ENCODE measurements around the gene PADI3. TPM values are rescaled to one million over a fixed set of nuclear protein-coding genes. Genes with fewer than 3 reads are reported as not detected.
"Not testable (repeated sequence)": the region's sequence is repeated elsewhere in the genome, so short reads cannot be mapped to it uniquely, and the experiment has no call there.

The PADI3 gene
- total RNA-seq, 1 donor from 2014 or later: not detected

DNA sequence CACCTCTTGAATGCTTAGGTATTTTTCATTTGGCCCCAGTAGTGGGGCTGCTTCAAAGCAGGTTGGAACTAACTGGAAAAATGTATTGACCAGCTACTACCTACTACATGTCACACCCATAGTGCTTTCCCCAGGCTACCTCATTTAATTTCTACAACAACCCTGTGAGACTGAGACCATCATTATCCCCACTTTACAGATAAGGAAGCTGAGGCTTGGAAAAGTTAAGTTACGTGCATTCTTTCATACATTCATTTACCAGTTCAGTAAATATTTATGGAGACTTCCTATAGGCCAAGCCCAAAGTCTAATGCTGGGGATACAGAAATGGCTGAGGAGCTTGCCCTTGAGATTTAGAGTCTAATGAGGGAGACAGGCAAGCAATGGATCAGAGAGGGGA, 14.5 kb upstream of the PADI3 start:
- no peaks in the 10 kb centered on the region for H3K27me3 Mint-ChIP-seq (ENCODE audit: low read depth)
- no peak overlapping the region for H3K4me3 Mint-ChIP-seq (ENCODE audit: unreplicated experiment)
- H3K27ac Mint-ChIP-seq (ENCODE audit: unreplicated experiment): peak overlapping the region; percentile 96
- TF ChIP-seq, protein P1, sequence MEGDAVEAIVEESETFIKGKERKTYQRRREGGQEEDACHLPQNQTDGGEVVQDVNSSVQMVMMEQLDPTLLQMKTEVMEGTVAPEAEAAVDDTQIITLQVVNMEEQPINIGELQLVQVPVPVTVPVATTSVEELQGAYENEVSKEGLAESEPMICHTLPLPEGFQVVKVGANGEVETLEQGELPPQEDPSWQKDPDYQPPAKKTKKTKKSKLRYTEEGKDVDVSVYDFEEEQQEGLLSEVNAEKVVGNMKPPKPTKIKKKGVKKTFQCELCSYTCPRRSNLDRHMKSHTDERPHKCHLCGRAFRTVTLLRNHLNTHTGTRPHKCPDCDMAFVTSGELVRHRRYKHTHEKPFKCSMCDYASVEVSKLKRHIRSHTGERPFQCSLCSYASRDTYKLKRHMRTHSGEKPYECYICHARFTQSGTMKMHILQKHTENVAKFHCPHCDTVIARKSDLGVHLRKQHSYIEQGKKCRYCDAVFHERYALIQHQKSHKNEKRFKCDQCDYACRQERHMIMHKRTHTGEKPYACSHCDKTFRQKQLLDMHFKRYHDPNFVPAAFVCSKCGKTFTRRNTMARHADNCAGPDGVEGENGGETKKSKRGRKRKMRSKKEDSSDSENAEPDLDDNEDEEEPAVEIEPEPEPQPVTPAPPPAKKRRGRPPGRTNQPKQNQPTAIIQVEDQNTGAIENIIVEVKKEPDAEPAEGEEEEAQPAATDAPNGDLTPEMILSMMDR (IDR thresholded peaks at IDR 0.05): no peak
- no peaks in the 10 kb centered on the region for H3K36me3 Mint-ChIP-seq (ENCODE audit: low read depth)
- H3K4me1 Mint-ChIP-seq (ENCODE audit: low read depth): peaks cover 43% of the 10 kb centered on the region
- DNase-seq (ENCODE audit: low spot score): no peak
- no peaks in the 10 kb centered on the region for H3K9me3 Mint-ChIP-seq (ENCODE audit: low read depth)

DNA sequence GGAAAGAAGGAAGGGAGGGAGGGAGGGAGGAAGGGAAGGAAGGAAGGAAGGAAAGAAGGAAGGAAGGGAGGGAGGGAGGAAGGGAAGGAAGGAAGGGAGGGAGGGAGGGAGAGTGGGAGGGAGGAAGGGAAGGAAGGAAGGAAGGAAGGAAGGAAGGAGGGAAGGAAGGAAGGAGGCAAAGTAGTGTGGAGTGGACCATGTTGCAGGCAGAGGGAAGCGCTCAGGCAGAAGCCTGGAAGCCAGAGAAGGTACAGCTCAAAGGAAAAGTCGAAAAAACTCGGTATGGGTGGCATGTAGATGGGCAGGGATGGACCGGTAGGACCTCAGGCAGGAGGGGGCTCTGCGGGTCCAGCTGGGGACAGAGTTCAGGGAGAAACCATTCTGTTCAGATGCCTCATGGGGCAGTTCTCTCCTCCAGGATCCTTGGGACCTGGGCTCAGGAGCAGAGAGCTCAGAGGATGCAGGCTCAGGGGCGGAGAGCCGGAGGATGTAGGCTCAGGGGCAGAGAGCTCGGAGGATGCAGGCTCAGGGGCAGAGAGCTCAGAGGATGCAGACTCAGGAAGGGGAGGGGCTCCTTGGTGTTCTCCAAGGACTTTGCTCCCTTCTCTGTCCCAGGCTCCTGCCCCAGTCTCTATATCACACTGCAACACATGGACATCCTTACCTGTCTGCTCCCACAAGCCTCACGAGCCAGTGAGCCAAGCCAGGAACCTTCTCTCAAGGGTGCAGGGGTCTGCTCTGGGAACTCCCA, 13.6 kb upstream of the PADI3 start:
- H3K9me3 Mint-ChIP-seq (ENCODE audit: low read depth): no peaks in the 10 kb centered on the region
- H3K36me3 Mint-ChIP-seq (ENCODE audit: low read depth): no peaks in the 10 kb centered on the region
- DNase-seq (ENCODE audit: low spot score): no peak
- H3K27me3 Mint-ChIP-seq (ENCODE audit: low read depth): no peaks in the 10 kb centered on the region
- H3K4me3 Mint-ChIP-seq (ENCODE audit: unreplicated experiment): no peak overlapping the region
- H3K4me1 Mint-ChIP-seq (ENCODE audit: low read depth): peaks cover 43% of the 10 kb centered on the region
- TF ChIP-seq, protein P1 (IDR thresholded peaks at IDR 0.05): no peak
- H3K27ac Mint-ChIP-seq (ENCODE audit: unreplicated experiment): peak overlapping the region; percentile 34

DNA sequence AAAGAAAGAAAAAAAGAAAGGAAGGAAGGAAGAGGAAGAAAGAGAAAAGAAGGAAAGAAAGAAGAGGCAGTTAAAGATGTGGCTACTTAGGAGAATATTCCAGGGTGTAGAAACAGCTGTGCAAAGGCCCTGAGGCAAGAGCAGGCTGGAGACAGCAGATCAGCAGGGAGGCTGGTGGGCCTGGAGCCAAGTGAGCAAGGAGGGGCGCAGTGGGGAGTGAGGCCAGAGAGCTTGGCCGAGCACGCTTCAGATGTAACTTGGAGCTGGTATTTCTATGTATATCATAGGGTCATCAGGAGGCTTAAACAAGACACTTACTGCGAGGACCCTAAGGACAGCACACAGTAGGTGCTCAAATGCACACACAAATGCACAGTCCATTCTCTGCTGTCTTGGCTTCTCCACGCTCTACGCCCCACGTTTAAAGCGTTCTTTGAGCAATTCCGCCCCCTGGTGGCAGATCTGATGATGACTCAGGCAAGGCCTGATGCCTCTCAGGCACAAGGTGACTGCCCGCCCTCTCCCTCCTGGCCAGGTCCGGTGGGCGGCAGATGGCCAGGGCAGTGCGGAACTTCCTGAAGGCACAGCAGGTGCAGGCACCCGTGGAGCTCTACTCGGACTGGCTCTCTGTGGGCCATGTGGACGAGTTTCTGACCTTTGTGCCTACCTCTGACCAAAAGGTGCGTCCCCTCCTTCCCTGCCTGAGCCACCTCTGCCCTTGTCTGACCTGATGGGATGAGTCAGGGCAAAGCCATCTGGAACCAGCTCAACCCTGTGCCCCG, 11.9 kb upstream of the PADI3 start:
- Mint-ChIP-seq H3K4me1 (ENCODE audit: low read depth) (peaks cover 49% of the 10 kb centered on the region), H3K36me3 (ENCODE audit: low read depth) (no peaks in the 10 kb centered on the region), H3K9me3 (ENCODE audit: low read depth) (no peaks in the 10 kb centered on the region), H3K4me3 (ENCODE audit: unreplicated experiment) (no peak overlapping the region), H3K27me3 (ENCODE audit: low read depth) (no peaks in the 10 kb centered on the region), H3K27ac (ENCODE audit: unreplicated experiment) (peak overlapping the region; percentile 36)
- TF ChIP-seq, protein P1 (IDR thresholded peaks at IDR 0.05): peak; percentile 98
- DNase-seq (ENCODE audit: low spot score): no peak

DNA sequence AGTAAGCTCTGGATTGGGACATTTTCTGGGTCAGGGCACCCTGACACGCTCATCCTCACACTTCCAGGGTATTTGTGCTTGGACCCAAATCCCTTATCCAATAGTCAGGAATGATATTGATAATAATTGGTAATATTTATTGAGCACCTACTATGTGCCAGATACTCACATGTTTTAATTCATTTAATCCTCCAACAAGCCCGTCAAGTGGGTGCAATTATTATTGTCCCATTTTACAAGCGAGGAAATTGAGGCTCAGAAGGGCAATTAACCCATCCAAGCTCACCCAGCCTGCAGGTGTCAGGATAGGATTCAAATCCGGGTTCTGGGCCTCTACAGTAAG, 11.4 kb upstream of the PADI3 start:
- peaks cover 44% of the 10 kb centered on the region for H3K4me1 Mint-ChIP-seq (ENCODE audit: low read depth)
- H3K36me3 Mint-ChIP-seq (ENCODE audit: low read depth): no peaks in the 10 kb centered on the region
- no peak overlapping the region for H3K4me3 Mint-ChIP-seq (ENCODE audit: unreplicated experiment)
- TF ChIP-seq, protein P1 (IDR thresholded peaks at IDR 0.05): no peak
- no peaks in the 10 kb centered on the region for H3K9me3 Mint-ChIP-seq (ENCODE audit: low read depth)
- no peak for DNase-seq (ENCODE audit: low spot score)
- no peak overlapping the region for H3K27ac Mint-ChIP-seq (ENCODE audit: unreplicated experiment)
- H3K27me3 Mint-ChIP-seq (ENCODE audit: low read depth): no peaks in the 10 kb centered on the region

DNA sequence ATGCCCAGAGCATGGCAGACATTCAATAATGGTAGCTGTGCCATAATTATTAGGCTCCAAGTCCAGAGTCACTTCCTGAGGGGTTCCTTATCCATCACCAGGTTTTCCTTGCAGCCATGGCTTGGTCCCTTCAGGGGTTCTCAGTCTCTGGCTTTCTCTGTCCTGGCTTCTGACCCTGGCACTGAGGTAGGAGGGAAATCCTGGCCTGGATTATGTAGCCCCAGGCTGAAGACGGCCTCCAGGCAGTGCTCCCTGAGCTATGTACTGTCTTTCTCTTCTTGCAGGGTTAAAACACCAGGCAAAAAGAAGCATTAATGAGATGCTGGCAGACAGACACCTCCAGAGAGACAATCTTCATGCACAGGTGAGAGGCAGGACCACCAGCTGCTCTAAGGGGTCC, 9.5 kb upstream of the PADI3 start:
- DNase-seq (ENCODE audit: low spot score): peak; percentile 57
- no peaks in the 10 kb centered on the region for H3K27me3 Mint-ChIP-seq (ENCODE audit: low read depth)
- no peak overlapping the region for H3K4me3 Mint-ChIP-seq (ENCODE audit: unreplicated experiment)
- no peak overlapping the region for H3K27ac Mint-ChIP-seq (ENCODE audit: unreplicated experiment)
- TF ChIP-seq, protein P1 (IDR thresholded peaks at IDR 0.05): no peak
- no peaks in the 10 kb centered on the region for H3K9me3 Mint-ChIP-seq (ENCODE audit: low read depth)
- H3K36me3 Mint-ChIP-seq (ENCODE audit: low read depth): no peaks in the 10 kb centered on the region
- peaks cover 26% of the 10 kb centered on the region for H3K4me1 Mint-ChIP-seq (ENCODE audit: low read depth)

DNA sequence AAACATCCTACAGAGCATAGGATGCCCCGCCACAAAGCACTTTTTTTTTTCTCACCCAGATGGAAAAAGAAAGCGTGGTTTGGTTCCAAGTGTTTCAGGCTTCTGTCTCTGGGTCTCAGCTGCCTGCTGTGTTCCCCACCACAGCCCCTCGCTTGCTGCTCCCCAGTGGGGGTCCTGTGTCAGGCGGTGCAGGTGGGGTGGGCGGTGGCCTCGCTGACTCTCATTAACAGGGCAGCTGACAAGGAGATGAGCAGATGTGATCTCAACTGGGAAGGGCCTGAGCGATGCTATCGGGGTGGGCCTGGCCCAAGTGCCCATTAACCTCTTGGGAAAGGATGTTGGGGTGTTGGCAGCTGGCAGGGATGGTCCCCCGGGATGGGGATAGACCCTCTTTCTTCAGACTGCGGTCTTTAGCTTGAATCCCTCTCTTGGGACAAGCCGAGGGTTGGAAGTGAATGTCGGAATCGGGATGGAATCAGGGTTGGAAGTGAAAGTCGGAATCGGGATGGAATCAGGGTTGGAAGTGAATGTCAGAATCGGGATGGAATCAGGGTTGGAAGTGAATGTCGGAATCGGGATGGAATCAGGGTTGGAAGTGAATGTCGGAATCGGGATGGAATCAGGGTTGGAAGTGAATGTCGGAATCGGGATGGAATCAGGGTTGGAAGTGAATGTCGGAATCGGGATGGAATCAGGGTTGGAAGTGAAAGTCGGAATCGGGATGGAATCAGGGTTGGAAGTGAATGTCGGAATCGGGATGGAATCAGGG, 7.7 kb upstream of the PADI3 start:
- peaks cover 26% of the 10 kb centered on the region for H3K4me1 Mint-ChIP-seq (ENCODE audit: low read depth)
- H3K9me3 Mint-ChIP-seq (ENCODE audit: low read depth); H3K27ac Mint-ChIP-seq (ENCODE audit: unreplicated experiment); H3K27me3 Mint-ChIP-seq (ENCODE audit: low read depth); H3K4me3 Mint-ChIP-seq (ENCODE audit: unreplicated experiment); H3K36me3 Mint-ChIP-seq (ENCODE audit: low read depth): not testable (repeated sequence)
- peak; percentile 63 for DNase-seq (ENCODE audit: low spot score)

DNA sequence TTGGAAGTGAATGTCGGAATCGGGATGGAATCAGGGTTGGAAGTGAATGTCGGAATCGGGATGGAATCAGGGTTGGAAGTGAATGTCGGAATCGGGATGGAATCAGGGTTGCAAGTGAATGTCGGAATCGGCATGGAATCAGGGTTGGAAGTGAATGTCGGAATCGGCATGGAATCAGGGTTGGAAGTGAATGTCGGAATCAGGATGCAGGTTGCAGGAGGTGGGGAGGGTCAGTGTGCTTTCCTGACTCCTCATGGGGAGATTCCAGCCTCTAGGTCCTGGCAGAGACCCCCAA, 7.2 kb upstream of the PADI3 start:
- H3K36me3 Mint-ChIP-seq (ENCODE audit: low read depth); H3K27me3 Mint-ChIP-seq (ENCODE audit: low read depth); H3K9me3 Mint-ChIP-seq (ENCODE audit: low read depth); DNase-seq (ENCODE audit: low spot score); H3K4me3 Mint-ChIP-seq (ENCODE audit: unreplicated experiment); H3K27ac Mint-ChIP-seq (ENCODE audit: unreplicated experiment): not testable (repeated sequence)
- H3K4me1 Mint-ChIP-seq (ENCODE audit: low read depth): peaks cover 23% of the 10 kb centered on the region

All from chondrocyte (in vitro differentiated cells).